Smooth muscle cell (in vitro differentiated cells): ENCODE data around the gene PSG4. TPM values are rescaled to one million over a fixed set of nuclear protein-coding genes. Genes with fewer than 3 reads are reported as not detected.
"Not testable (repeated sequence)": the region's sequence is repeated elsewhere in the genome, so short reads cannot be mapped to it uniquely, and the experiment has no call there.

Experiments
- DNase-seq: peaks from one replicate; lab custom pipeline; 2025; ENCODE audit not compliant: unreplicated experiment; lab: John Stamatoyannopoulos, UW
- H2AFZ ChIP-seq: fragments of 200-600 bp; sonication (generic); 2 replicates; pipeline ENCODE4 v1.6.0; 2016; ENCODE audit warnings: antibody characterized with exemption, low read depth, mild to moderate bottlenecking
- H3F3A ChIP-seq: fragments of 200-600 bp; sonication (generic); 2 replicates; pipeline ENCODE4 v1.6.0; 2017; ENCODE audit warnings: antibody characterized with exemption, low read depth
- H3K27ac ChIP-seq: fragments of 200-600 bp; sonication (generic); 2 replicates; pipeline ENCODE4 v1.5.1; 2016; ENCODE audit warnings: low read depth, mild to moderate bottlenecking
- H3K27me3 ChIP-seq: fragments of 200-600 bp; sonication (generic); 2 replicates; pipeline ENCODE4 v1.6.1; 2016; ENCODE audit warnings: low read depth, mild to moderate bottlenecking
- H3K36me3 ChIP-seq: fragments of 200-600 bp; sonication (generic); 2 replicates; pipeline ENCODE4 v1.5.1; 2016; ENCODE audit warnings: low read depth
- H3K4me1 ChIP-seq: fragments of 200-600 bp; sonication (generic); 2 replicates; pipeline ENCODE4 v1.5.1; 2016; ENCODE audit warnings: low read depth
- H3K4me2 ChIP-seq: fragments of 200-600 bp; sonication (generic); 2 replicates; pipeline ENCODE4 v1.6.0; 2016; ENCODE audit warnings: mild to moderate bottlenecking
- H3K4me3 ChIP-seq: fragments of 200-600 bp; sonication (generic); 2 replicates; pipeline ENCODE4 v1.5.1; 2016; ENCODE audit warnings: mild to moderate bottlenecking
- H3K79me2 ChIP-seq: fragments of 200-600 bp; sonication (generic); 2 replicates; pipeline ENCODE4 v1.6.0; 2016; ENCODE audit warnings: low read depth, mild to moderate bottlenecking
- H3K9ac ChIP-seq: fragments of 200-600 bp; sonication (generic); 2 replicates; pipeline ENCODE4 v1.6.0; 2016; ENCODE audit warnings: low read depth
- H3K9me3 ChIP-seq: fragments of 200-600 bp; sonication (generic); replicated peaks from 2 replicates; pipeline ENCODE4 v1.5.1; 2016; ENCODE audit warnings: low read depth
- H4K20me1 ChIP-seq: fragments of 200-600 bp; sonication (generic); 2 replicates; pipeline ENCODE4 v1.6.0; 2016; ENCODE audit warnings: low read depth
- WGBS: methylation state at CpG from one replicate; pipeline ENCODE4 v1.1.7; 2016; ENCODE audit warnings: low lambda C conversion rate; 5-methylcytosine and 5-hydroxymethylcytosine counted together
- polyA plus RNA-seq: library from polyadenylated mRNA; unstranded; fragments of >200 nt; fragmentation: Nextera tagmentation; extraction: Ambion mirVana; gene quantifications from 2 replicates; pipeline ENCODE4 v1.2.1, GENCODE V29; 2016
- total RNA-seq: library from RNA; depleted of rRNA; stranded (reverse); fragments of >200 nt; gene quantifications from 2 replicates; pipeline ENCODE4 v1.2.3, GENCODE V29; 2014
- TF ChIP-seq, protein P1 (sequence below): fragments of 200-600 bp; sonication (generic); IDR thresholded peaks from 2 replicates; pipeline ENCODE4 v1.5.1; 2017; ENCODE audit warnings: borderline replicate concordance, mild to moderate bottlenecking, antibody characterized with exemption; ENCODE audit not compliant: insufficient read depth, poor library complexity, severe bottlenecking

The PSG4 gene
- total and polyA plus RNA-seq, 2 experiments from 2014 or later, result not detected

DNA sequence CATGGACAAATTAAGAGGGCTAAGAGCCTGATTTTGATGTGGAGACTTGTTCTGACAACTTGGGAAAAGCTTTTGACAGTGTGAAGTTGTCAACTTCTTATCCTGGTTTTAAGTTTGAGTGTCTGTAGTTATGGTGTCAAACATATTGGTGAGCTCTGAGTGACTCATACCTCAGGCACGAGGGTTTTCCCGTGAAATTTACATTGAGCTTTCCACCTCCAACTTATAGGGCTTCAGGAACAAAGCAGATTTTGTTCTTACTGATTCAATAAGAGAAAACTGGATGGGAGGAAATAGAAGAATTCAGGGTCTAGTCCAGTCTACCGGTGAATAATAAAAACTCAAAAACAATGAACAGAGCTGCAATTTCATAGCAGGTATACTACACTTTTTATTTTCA is 30.2 kb upstream of the PSG4 start:
- not testable (repeated sequence) for H2AFZ ChIP-seq, H3K9me3 ChIP-seq, H3K4me1 ChIP-seq, H3K27me3 ChIP-seq, H3K79me2 ChIP-seq, H4K20me1 ChIP-seq, H3K27ac ChIP-seq, DNase-seq, H3F3A ChIP-seq, H3K9ac ChIP-seq, H3K4me3 ChIP-seq, H3K36me3 ChIP-seq, H3K4me2 ChIP-seq
- WGBS, result 70% methylated on average over 3 of the region's 3 CpGs

DNA sequence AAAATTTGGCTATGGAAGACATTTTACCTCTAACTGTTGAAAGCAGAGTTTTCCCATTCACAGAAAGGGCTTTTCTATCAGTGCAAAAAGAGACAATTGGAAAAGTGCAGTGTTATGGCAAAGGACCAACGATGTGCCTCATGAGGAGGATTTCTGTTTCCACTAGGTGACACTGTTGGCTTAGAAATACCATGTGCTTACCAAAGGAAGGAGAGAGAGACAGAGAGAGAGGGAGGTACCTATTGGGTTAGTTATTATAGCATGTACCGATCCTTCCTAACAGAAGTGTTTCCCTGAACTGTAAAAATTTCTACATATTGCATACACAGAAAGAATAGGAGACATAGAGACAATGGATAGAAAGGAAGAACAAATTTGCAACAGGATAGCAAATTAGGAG is 23.9 kb upstream of the PSG4 start:
- Histone ChIP-seq H3K27ac (no peak overlapping the region), H3F3A (no peaks in the 10 kb centered on the region), H3K4me2 (no peak overlapping the region), H3K9me3 (no peaks in the 10 kb centered on the region), H4K20me1 (no peaks in the 10 kb centered on the region), H2AFZ (no peak overlapping the region), H3K9ac (no peak overlapping the region), H3K4me3 (no peak overlapping the region), H3K36me3 (no peaks in the 10 kb centered on the region), H3K79me2 (no peaks in the 10 kb centered on the region), H3K27me3 (no peaks in the 10 kb centered on the region), H3K4me1 (no peaks in the 10 kb centered on the region)
- TF ChIP-seq, protein P1, sequence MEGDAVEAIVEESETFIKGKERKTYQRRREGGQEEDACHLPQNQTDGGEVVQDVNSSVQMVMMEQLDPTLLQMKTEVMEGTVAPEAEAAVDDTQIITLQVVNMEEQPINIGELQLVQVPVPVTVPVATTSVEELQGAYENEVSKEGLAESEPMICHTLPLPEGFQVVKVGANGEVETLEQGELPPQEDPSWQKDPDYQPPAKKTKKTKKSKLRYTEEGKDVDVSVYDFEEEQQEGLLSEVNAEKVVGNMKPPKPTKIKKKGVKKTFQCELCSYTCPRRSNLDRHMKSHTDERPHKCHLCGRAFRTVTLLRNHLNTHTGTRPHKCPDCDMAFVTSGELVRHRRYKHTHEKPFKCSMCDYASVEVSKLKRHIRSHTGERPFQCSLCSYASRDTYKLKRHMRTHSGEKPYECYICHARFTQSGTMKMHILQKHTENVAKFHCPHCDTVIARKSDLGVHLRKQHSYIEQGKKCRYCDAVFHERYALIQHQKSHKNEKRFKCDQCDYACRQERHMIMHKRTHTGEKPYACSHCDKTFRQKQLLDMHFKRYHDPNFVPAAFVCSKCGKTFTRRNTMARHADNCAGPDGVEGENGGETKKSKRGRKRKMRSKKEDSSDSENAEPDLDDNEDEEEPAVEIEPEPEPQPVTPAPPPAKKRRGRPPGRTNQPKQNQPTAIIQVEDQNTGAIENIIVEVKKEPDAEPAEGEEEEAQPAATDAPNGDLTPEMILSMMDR, result no peak
- 75% methylated on average over 2 of the region's 2 CpGs for WGBS
- no peak for DNase-seq

GRCh38 chr19:43228730-43229129 is 23.3 kb upstream of the PSG4 start:
- not testable (repeated sequence) for H3F3A ChIP-seq, H3K4me1 ChIP-seq, DNase-seq, H3K4me2 ChIP-seq, H3K79me2 ChIP-seq, H3K9me3 ChIP-seq, H4K20me1 ChIP-seq, H3K36me3 ChIP-seq, H3K4me3 ChIP-seq, H2AFZ ChIP-seq, H3K9ac ChIP-seq, H3K27me3 ChIP-seq, H3K27ac ChIP-seq
- 59% methylated on average over 2 of the region's 2 CpGs for WGBS

DNA sequence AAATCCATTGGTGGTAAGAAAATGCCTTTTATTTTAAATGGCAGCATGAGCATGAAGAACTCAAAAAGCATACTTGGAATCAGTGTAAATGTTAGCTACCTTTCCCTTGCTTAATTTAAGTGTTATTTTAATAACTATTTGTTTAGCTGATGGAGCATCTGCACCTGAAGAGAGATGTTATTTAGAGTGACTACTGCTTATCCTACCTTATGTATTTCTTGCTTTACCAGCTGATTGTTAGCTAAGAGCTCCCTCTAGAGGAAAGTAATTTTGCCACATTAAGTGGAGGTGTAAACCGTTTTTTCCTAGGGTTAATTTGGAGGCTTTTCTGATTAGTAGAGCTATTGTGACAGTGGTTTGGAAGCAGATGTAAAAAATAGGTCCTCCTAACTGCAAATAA is 21.5 kb upstream of the PSG4 start:
- WGBS, result 67% methylated on average over 1 of the region's 1 CpG
- not testable (repeated sequence) for H3K79me2 ChIP-seq, H4K20me1 ChIP-seq, H3K4me1 ChIP-seq, H3F3A ChIP-seq, H3K9ac ChIP-seq, H3K4me2 ChIP-seq, H3K4me3 ChIP-seq, H3K36me3 ChIP-seq, DNase-seq, H3K27me3 ChIP-seq, H2AFZ ChIP-seq, H3K9me3 ChIP-seq, H3K27ac ChIP-seq

GRCh38 chr19:43224855-43225253 is 19.4 kb upstream of the PSG4 start:
- Histone ChIP-seq H3K9me3 (no peaks in the 10 kb centered on the region), H3K4me1 (no peaks in the 10 kb centered on the region), H3K79me2 (no peaks in the 10 kb centered on the region), H3K36me3 (no peaks in the 10 kb centered on the region), H3K27me3 (no peaks in the 10 kb centered on the region), H3K9ac (no peak overlapping the region), H2AFZ (no peak overlapping the region), H3K4me2 (no peak overlapping the region), H3F3A (no peaks in the 10 kb centered on the region), H4K20me1 (no peaks in the 10 kb centered on the region), H3K27ac (no peak overlapping the region), H3K4me3 (no peak overlapping the region)
- TF ChIP-seq, protein P1, result no peak
- no peak for DNase-seq
- WGBS, result 92% methylated on average over 2 of the region's 2 CpGs

DNA sequence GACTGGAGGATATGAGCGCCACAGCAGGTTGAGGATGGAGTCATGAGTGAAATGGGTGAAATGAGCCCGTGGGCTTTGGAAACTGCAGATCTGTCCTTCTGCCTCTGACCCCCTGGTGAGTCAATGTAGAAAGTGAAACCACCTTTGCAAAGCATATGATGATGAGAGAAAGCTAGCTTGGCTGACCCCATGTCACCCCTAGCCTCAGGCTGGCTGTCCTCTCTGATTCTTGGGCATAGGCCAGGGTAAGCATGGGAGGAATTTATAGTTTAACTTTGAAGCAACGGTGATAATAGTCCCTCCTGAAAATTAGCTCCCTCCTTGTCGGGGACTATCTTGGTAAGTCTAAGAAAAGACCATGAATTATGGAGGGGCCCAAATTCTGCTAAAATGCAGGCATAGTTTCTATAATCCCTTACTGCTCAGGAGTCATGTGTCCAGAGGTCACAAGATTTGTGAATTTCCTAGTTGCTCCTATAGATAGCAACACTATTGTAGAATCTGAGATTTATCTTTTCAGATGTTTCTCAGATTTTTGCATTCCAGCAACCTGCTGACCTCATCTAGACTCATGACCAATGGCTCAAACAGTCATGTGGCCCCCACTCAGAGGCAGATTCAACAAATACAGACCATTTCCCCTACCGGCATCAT is 18.9 kb upstream of the PSG4 start:
- H3K9me3 ChIP-seq, H3K27ac ChIP-seq, H3K36me3 ChIP-seq, H3K4me1 ChIP-seq, H3K4me3 ChIP-seq, H2AFZ ChIP-seq, H3F3A ChIP-seq, DNase-seq, H3K79me2 ChIP-seq, H3K27me3 ChIP-seq, H3K4me2 ChIP-seq, H3K9ac ChIP-seq, H4K20me1 ChIP-seq: not testable (repeated sequence)
- WGBS, result 59% methylated on average over 5 of the region's 5 CpGs

GRCh38 chr19:43221891-43222290 is 16.5 kb upstream of the PSG4 start:
- H4K20me1 ChIP-seq, DNase-seq, H3K4me1 ChIP-seq, H3F3A ChIP-seq, H3K36me3 ChIP-seq, H3K9me3 ChIP-seq, H3K4me2 ChIP-seq, H3K9ac ChIP-seq, H2AFZ ChIP-seq, H3K27ac ChIP-seq, H3K79me2 ChIP-seq, H3K4me3 ChIP-seq, H3K27me3 ChIP-seq: not testable (repeated sequence)
- 93% methylated on average over 10 of the region's 22 CpGs for WGBS
